Activated CD8-positive, alpha-beta memory T cell treated with anti-CD3 and anti-CD28 coated beads for 48 hours (primary cell): Measurements from ENCODE around the gene EMB.
A peak's percentile ranks its signal among the peaks of the same experiment; 100 is the strongest.
"Not testable (repeated sequence)": the region's sequence is repeated elsewhere in the genome, so short reads cannot be mapped to it uniquely, and the experiment has no call there.

Experiments used
- DNase-seq, 3 experiments: peaks; one replicate each; pipeline ENCODE4 v3.0.0-alpha.2; 2020; ENCODE audit warnings: low read depth in 2 of 3, low spot score in 2 of 3

Gene EMB, protein sequence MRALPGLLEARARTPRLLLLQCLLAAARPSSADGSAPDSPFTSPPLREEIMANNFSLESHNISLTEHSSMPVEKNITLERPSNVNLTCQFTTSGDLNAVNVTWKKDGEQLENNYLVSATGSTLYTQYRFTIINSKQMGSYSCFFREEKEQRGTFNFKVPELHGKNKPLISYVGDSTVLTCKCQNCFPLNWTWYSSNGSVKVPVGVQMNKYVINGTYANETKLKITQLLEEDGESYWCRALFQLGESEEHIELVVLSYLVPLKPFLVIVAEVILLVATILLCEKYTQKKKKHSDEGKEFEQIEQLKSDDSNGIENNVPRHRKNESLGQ

DNA sequence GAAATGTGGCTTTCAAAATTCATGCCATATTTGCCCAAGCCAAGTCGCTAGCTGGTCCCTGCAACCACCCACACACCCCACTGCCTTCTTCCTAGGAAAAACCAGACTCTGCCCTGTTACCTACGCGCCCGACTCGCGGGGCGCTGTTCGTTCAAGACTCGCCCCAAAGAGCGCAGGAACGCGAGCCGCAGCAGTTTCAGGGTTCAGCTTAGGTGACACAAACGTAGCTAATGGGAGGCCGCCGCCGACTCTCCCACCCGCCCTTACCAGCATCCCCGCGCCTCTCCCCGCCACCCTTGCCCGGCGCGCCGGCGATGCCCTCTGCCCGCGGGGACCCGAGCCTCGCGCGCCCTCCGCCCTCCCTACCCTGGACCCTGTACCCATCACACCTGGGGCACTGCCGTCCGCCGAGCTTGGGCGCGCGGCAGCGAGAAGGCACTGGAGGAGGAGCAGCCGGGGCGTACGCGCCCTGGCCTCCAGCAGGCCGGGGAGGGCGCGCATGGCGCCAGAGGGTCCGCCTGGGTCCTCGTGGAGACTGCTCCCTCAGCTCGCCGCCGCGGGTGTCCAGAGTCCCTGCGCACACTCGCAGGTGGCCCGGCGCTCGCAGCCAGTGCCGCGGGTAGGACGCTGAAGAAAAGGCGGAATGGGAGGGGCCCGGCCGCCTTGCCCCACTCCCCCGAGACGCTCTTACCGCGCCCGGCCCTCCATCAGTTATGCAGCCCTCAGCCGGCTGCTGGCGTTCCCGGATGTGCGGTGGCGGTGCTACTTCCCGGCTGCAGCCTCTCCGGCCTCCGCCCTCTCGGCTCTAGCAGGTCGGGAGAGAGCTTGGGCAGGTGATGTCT is at the start of gene EMB:
Gene EMB, minus strand, starts transcription at position 638 of the 842 bp plus-strand sequence. Its CDS starts 137 bp downstream, at position 501.
- peak; percentile 58 to 67 (median 65) for DNase-seq

- DNase-seq, result not testable (repeated sequence)
Measured at GRCh38 chr5:50489491-50489890, 48.4 kb upstream of the EMB start.

DNA sequence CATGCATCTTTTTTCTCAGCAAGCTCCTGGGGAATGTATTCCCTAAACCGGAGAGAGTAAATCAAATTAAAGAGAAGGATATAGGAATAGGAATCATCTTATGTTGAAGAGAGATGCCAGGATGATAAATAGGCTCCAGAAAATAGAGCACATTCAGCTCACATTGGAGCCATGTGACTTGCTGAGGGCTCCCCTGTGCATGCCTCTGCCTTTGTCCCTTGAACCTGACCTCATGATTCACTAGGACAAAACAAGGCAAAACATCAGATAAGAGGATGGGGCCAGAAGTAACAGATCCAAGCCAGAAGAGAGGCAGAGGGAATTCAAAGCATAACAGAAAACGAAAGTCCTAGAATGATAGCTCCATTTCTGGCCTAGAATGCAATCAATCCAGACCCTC is 37.7 kb upstream of the EMB start:
- not testable (repeated sequence) for DNase-seq

- no peak for DNase-seq
Measured at GRCh38 chr5:50476549-50476948, 35.5 kb upstream of the EMB start.

DNA sequence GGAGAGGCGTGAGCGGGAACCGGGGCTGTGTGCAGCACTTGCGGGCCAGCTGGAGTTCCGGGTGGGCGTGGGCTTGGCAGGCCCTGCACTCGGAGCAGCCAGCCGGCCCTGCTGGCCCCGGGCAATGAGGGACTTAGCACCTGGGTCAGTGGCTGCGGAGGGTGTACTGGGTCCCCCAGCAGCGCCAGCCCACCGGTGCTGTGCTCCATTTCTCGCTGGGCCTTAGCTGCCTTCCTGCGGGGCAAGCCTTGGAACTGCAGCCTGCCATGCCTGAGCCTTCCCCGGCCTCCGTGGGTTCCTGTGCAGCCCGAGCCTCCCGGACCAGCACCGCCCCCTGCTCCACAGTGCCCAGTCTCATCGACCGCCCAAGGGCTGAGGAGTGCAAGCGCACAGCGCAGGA is 23.9 kb upstream of the EMB start:
- DNase-seq, result not testable (repeated sequence)

- no peak for DNase-seq
Measured at GRCh38 chr5:50463726-50464125, 22.6 kb upstream of the EMB start.

DNA sequence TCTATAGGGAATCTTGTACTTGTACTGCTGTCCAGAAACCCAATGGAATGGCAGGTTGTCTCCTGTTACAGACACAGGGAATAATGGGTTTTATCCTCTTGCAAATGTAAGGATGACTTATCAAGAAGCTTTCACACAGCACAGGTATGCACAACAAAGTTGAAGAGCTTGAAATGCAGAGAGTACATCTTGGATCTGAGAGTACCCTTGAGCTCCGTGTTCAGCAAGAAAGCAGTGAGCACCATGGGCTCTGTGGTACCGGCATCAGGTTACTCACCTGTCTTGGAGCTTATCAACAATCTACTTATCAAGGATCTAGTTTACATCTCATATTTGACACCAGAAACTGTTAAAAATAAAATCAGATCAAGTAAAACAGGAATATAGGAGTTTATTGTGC is 22.0 kb upstream of the EMB start:
- no peak for DNase-seq

- DNase-seq, result not testable (repeated sequence)
Measured at GRCh38 chr5:50462579-50462978, 21.5 kb upstream of the EMB start.

DNA sequence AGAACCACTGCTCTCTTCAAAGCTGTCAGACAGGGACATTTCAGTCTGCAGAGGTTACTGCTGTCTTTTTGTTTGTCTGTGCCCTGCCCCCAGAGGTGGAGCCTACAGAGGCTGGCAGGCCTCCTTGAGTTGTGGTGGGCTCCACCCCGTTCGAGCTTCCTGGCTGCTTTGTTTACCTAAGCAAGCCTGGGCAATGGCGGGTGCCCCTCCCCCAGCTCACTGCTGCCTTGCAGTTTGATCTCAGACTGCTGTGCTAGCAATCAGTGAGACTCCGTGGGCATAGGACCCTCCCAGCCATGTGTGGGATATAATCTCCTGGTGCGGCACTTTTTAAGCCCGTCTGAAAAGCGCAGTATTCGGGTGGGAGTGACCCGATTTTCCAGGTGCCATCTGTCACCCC is 17.3 kb upstream of the EMB start:
- DNase-seq, result not testable (repeated sequence)

DNA sequence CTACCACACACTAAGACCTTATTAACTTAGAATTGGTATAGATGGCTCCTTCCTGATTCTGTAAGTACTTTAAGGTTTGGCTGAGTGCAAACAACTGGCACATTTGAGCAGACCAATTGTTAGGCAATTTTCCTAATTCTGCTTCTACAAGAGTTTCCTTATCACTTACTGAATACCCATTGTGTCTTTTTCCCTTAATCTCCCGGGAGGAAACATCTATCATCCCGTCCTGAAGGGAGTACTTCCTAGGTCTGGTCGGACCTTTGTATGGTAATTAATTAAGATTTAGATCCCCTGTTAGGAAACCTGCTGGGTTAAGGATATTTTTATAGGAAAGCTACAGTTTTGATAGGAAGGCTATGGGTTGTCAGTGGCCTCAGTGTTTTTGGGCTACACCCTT is 8.2 kb upstream of the EMB start:
- DNase-seq, result not testable (repeated sequence)

- no peak for DNase-seq
Measured at GRCh38 chr5:50447941-50448340, 6.9 kb upstream of the EMB start.

GRCh38 chr5:50447228-50447627 is 6.1 kb upstream of the EMB start:
- DNase-seq, result no peak

GRCh38 chr5:50445296-50445949 is 4.3 kb upstream of the EMB start:
- DNase-seq, result no peak

DNA sequence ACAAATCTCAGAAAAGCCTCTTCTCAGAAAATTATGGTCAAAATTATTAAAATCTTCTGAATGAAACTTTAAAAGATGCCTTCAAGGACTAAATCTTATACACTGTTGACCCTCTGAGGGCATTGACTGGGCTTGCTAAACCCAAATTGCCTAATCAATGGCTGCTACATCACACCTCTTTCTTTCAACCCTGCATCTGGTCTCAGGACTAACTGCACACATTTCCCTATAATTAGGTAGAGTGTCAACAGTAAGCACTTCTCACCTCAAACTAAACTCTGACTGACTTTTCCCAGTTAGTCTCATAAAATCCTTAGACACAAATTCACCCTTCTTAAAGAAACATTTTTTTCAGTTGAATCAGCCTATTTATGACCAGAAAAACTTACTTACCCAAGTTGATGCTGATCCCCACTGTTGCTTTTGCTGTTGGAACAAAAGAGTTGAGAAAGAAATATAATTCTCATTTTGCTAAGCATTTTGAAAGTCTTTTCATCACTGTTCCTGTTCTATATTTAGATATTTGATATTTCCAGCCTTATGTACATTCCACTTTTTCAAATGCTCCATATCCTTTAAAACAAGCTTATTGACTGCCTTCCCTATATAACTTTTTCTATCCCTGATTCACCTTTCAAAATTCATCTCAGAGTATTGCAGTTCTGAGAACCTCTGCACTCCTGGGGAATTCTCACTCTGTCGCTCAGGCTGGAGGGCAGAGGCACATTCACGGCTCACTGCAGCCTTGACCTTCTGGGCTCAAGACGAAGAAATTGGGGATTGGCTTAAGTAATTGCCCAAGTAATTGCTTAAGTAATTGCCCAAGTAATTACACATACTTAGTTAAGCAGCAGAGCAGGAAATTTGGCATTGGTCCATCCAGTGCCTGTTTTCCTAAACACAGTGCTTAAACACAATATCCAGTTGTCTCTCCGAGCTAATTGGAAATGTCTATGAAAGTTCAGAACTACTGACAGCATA is 1.8 kb upstream of the EMB start:
- not testable (repeated sequence) for DNase-seq

DNA sequence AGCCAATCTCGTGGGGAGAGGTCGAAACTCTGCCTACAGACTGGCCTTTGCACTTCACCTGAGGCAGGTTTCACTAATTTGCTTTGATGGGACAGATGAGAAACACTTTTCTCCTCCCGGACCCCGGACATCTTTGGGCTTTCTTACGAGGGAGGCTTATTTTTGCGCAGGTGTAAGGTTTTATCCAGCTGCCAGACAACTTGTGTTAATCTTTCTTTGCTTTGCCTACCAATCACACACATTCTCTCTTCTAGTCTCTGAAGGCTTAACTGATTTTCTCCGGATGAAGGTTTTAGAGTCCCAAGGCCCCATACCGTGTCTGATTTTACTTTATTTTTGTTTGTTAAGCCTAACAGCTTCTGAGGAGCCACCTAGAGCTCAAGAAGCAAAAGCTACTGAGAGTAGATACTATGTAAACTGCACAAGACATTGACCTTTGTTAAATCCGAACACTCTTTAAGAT is 436 bp upstream of the EMB start:
- no peak for DNase-seq

DNA sequence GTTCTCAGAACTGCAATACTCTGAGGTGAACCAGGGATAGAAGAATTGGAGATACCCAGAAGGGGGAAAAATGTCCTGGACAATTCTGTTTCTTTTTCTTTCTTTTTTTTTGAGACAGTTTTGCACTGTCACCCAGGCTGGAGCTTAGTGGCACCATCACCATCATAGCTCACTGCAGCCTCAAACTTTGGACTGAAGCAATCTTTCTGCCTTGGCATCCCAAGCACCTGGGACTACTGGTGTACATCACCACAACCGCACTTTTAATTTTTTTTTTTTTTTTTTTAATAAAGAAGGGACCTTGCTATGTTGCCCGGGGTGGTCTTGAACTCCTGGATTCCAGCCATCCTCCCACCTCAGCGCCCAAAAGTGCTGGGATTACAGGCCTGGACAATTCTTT is 1.9 kb downstream of the EMB start:
- DNase-seq, result no peak

- not testable (repeated sequence) for DNase-seq
Measured at GRCh38 chr5:50438060-50438459, 3.0 kb downstream of the EMB start.

- DNase-seq, result no peak
Measured at GRCh38 chr5:50435168-50435567, 5.9 kb downstream of the EMB start.

DNA sequence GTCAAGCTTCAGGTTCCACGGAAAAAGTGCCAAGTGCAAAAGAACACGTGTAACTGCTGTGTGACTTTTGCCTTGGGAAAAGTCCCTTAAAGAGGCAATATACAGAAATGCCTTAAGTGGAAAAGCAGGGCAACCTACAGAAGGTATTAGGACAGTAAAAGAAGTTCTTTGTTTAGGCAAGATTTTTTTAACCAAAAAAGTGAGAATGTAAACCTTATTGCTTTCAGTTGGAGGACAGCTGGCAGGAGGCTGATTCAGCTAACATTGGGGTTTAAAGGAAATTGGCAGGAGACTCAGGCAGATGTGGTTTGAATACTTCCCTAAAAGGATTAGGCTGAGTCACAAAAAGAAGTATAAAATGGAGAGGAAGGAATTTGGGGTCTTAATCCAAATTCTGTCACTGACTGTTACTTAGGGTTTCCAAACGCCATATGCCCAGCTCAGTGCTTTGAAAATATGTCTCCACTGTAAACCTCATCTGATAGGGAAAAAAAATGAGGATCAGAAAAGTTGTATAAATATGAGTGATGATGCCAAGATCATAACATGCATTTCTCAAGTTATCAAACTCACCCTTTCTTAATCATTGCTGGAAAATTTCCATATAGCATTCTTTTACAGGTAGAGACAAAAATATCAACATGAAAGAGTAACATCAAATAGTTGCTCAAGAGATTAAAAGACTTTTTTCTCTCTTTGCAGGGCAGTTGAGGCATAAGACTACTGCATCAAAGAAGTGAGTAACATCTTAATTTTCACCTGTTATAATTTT is 9.8 kb downstream of the EMB start:
- not testable (repeated sequence) for DNase-seq
